Stimulated activated naive CD8-positive, alpha-beta T cell treated with anti-CD3 and anti-CD28 coated beads, Interleukin-15, Interleukin-2, amounts not matched to agents 100 U/mL and 50 U/mL, for 24 hours (primary cell): Measurements from ENCODE around the gene CABP4.
"Not testable (repeated sequence)": the region's sequence is repeated elsewhere in the genome, so short reads cannot be mapped to it uniquely, and the experiment has no call there.

Experiments used
- ATAC-seq: fragments of 150-1000 bp; cut with Tn5 transposase; one replicate; pipeline ENCODE4 v1.10.0; 2021
- DNase-seq: peaks from one replicate; pipeline ENCODE4 v3.0.0; 2021

CABP4 gene

DNA sequence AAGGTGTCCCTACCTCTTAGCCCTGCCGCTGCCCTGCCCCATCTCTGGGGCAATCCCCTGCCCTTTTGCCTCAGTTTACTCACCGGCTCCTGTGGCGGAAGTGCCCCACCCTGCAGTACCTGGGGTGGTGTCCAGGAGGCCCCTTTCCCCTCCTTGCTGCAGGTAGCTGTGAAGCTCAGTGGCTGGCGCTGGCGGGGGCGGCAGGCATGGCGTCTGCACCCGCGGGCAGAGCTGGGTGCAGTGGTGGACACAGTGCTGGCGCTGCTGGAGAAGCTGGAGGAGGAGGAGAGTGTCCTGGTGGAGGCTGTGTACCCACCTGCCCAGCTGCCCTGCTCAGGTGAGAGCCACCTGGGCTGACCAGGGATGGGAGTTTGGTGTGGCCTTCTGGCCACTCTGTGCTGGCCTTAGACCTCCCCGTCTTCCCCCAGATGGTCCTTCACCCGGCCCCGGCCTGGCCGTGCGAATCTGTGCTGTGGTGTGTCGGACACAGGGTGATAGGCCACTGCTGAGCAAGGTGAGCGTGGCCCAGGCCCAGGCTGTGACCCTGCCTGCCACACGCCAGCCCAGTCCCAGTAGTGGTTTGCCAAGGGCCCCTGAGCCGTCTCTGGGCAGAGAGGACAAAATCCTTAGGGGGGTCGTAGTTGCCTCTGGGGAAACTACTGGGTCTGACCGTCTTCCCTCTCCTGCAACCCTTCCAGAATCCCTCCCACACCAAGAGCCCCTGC is 35.7 kb upstream of the CABP4 start:
- no peak for ATAC-seq
- peak; percentile 39 for DNase-seq

DNA sequence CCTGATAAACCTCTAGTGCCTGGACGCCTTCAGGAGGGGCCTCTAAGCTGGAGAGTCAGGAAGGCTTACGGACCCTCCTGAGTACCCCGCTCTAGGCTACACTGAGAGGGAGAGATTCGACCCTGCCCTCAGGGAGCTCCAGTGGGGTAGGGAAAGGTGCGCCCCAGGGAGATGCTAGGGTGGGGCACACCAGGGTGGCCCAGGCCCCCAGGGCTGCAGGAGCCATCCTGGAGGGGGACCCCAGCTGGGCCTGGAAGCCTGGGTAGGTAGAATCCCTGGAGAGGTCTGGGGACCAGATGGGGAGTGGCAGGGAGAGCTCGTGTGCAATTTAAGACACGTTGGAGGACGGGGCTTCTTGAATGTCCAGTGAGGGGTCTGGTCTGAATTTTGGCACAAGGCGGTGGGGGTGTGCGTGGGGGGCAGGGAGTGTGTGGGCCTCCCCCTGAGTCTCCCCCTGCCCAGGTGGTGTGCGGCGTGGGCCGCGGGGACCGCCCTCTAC is 35.0 kb upstream of the CABP4 start:
- ATAC-seq (no peak), DNase-seq (peak; percentile 17)

DNA sequence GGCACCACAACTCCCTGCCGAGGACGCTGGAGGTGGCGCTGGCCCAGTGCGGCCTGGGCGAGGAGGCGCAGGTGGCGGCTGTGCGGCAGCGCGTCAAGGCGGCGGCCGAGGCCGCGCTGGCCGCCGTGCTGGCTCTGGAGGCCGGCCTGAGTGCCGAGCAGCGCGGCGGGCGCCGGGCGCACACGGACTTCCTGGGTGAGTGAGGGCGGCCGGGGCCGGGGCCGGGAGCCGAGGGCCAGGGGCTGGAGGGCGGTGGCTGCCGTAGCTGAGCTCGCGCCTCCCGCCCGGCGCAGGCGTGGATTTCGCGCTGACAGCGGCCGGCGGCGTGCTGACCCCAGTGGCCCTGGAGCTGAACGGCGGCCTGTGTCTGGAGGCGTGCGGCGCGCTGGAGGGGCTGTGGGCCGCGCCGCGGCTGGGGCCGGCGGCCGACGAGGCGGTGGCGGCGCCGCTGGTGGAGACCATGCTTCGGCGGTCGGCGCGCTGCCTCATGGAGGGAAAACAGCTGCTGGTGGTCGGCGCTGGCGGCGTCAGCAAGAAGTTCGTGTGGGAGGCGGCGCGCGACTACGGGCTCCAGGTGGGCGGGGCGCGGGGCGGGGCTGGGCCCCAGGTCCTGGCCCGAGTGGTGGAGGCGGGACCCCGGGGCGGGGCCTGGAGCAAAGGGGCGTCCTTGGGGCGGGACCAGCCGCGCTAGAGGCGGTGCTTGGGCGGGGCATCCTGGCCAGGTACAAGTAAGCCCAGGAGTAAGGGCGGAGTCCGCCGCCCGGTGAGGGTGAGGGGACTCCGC is 34.3 kb upstream of the CABP4 start:
- DNase-seq (peak; percentile 100), ATAC-seq (peak; percentile 91)

DNA sequence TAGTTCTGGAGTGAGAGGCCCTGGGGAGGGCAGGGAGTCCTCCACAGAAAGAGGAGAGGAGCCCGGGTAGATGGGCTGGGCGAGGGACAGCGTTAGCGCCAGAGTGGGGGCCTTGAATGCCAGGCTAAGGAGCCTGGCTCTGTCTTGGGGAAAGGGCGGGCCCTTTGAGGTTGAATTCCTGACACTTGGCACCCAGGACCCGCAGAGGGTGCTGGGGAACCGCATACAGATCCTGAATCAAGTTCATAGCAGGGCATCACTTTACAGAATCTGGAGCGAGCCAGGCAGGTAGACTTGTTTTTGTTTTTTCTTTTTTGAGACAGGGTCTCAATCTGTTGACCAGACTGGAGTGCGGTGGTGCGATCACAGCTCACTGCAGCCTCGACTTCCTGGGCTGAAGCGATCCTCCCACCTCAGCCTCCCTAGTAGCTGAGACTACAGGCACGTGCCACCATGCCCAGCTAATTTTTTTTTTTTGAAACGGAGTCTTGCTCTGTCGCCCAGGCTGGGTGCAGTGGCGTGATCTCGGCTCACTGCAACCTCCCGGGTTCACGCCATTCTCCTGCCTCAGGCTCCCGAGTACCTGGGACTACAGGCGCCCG is 33.6 kb upstream of the CABP4 start:
- no peak for ATAC-seq

DNA sequence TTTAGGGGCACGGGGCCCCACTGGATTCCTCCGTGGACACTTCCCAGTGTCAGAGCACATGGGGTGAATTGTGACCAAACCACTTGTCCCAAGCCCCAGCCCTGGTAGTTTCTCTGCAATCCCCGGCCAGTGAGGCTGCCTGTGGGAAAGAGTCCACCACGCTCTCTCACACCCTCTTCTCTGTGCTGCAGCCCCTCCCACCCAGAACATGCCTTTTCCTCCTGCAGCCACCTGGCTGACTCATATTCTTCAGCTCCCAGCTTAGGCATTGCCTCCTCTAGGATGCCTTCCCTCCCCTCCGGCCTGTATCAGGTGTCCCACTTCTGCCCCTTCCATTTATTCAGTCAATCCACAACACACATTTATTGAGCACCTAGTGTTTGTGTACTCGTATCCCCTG is 32.3 kb upstream of the CABP4 start:
- ATAC-seq (no peak), DNase-seq (no peak)

More for the DNA sequence above, 33.6 kb upstream of the CABP4 start:
- no peak for DNase-seq

DNA sequence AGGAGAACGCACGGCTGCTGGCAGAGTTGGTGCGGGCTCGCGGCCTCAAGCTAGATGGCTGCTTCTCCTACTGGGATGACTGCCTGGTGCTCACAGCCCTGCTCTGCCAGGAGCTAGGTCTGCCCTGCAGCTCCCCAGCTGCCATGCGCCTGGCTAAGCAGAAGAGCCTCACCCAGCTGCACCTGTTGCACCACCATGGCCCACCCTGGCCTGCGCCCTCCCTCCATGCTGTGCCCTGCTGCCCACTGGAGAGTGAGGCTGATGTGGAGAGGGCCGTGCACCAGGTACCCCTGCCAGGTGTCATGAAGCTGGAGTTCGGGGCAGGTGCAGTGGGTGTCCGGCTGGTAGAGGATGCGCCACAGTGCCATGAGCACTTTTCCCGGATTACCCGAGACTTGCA is 31.7 kb upstream of the CABP4 start:
- ATAC-seq = no peak
- no peak for DNase-seq

DNA sequence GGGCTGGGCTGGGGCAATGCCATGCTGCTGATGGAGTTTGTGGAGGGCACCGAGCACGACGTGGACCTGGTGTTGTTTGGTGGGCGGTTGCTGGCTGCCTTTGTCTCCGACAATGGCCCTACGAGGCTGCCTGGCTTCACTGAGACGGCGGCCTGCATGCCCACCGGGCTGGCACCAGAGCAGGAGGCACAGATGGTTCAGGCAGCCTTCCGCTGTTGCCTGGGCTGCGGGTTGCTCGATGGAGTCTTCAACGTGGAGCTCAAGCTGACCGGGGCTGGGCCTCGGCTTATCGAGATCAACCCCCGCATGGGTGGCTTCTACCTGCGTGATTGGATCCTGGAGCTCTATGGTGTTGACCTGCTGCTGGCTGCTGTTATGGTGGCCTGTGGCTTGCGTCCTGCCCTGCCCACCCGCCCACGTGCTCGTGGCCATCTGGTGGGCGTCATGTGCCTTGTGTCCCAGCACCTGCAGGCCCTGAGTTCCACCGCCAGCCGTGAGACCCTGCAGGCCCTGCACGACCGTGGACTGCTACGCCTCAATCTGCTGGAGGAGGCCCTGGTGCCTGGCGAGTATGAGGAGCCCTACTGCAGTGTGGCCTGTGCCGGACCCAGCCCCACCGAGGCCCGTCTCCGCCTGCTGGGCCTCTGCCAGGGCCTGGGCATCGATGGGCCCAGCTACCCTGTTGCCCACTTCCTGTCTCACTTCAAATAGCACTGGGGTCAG is 31.1 kb upstream of the CABP4 start:
- no peak for ATAC-seq

DNA sequence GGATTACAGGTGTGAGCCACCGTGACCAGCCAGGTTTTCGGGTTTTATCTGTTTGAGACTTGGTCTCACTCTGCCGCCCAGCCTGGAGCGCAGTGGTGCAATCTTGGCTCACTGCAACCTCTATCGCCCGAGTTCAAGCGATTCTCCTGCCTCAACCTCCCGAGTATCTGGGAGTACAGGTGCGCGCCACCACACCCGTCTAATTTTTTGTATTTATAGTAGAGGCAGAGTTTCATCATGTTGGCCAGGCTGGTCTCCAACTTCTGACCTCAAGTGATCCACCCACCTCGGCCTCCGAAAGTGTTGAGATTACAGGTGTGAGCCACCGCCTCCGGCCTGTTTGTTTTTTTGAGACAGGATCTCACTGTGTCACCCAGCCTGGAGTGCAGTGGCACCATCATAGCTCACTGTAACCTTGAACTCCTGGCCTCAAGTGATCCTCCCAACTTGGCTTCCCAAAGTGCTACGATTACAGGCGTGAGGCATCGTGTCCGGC is 27.7 kb upstream of the CABP4 start:
- peak; percentile 37 for DNase-seq

More for the DNA sequence above, 31.1 kb upstream of the CABP4 start:
- DNase-seq = no peak

DNA sequence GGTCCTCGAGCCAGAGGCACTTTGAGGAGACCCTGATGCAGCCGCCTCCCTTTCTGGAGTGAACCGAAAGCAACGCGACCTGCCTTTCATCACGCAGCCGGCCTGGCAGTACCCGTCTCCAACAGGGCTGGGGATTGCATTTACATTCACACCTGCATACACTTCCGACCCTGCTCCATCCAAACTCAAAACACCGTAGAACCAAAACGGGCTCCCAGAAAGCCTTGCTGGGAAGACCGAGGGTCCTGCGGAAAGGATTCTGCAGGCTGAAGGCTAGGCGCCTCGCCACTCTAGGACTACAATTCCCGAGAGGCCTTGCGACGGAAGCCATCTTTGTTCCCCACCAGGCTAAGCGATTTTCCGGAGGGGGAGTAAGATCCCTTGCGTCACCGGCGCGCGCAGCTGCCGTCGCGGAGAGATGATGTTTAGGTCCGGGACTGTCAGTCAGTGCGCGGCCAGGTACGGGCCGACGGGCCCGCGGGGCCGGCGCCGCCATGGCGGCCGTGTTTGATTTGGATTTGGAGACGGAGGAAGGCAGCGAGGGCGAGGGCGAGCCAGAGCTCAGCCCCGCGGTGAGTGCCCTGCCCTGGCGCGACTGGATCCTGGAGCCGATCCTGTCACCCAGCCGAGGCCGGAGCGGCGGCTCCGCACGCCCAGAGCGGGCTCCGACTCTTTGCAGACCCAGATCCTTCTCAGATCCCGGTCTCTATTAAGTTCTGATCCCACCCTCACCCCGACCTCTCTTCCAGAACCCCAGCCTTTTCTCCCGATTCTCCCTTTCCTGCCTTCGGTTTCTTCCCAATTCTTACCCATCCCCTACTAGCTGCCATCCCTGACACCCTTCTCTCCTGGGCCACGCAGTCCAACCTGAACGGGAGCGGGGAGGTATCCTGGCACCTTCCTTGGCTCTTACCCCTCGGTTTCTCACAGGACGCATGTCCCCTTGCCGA is 26.8 kb upstream of the CABP4 start, which contains the start of gene RPS6KB2:
TSS of gene RPS6KB2 (plus strand) at position 443 of the 950 bp plus-strand sequence. CDS start at position 495, 52 bp downstream.
- DNase-seq (peak; percentile 100), ATAC-seq (peak; percentile 91)

More for the DNA sequence above, 27.7 kb upstream of the CABP4 start:
- ATAC-seq = not testable (repeated sequence)

DNA sequence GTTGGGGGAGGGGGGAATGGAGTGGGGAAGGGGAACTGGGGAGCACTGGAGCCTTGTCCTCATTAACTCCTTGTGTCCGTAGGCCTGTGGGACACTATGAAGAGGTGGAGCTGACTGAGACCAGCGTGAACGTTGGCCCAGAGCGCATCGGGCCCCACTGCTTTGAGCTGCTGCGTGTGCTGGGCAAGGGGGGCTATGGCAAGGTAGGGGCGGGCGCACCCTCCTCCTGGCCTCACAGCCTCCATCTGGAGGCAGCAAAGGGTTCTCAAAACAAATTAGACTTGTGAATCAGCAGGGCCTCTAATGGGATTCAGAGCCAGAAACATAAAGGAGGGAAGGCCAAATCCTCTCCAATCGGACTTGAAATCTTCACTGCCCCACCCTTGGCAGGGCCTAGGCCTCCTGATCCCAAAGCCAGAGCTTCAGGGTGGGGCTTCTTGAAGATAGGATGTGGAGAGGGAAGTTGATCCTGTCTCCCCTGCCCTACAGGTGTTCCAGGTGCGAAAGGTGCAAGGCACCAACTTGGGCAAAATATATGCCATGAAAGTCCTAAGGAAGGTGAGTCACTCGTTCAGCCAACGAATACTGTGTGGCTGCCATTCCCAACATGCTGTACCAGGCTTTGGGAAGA is 26.0 kb upstream of the CABP4 start:
- ATAC-seq (no peak), DNase-seq (peak; percentile 20)

DNA sequence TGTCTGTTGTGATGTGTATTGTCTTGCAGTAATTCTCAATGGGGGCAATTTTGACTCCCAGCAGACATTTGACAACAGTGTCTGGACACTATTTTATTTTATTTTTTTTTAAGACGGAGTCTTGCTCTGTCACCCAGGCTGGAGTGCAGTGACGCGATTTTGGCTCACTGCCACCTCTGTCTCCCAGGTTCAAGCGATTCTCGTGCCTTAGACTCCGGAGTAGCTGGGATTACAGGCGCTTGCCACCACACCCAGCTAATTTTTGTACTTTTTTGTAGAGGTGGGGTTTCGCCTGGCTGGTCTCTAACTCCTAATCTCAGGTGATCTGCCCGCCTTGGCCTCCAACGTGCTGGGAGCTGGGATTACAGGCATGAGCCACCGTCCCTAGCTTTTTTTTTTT is 25.4 kb upstream of the CABP4 start:
- no peak for ATAC-seq
- DNase-seq = no peak

DNA sequence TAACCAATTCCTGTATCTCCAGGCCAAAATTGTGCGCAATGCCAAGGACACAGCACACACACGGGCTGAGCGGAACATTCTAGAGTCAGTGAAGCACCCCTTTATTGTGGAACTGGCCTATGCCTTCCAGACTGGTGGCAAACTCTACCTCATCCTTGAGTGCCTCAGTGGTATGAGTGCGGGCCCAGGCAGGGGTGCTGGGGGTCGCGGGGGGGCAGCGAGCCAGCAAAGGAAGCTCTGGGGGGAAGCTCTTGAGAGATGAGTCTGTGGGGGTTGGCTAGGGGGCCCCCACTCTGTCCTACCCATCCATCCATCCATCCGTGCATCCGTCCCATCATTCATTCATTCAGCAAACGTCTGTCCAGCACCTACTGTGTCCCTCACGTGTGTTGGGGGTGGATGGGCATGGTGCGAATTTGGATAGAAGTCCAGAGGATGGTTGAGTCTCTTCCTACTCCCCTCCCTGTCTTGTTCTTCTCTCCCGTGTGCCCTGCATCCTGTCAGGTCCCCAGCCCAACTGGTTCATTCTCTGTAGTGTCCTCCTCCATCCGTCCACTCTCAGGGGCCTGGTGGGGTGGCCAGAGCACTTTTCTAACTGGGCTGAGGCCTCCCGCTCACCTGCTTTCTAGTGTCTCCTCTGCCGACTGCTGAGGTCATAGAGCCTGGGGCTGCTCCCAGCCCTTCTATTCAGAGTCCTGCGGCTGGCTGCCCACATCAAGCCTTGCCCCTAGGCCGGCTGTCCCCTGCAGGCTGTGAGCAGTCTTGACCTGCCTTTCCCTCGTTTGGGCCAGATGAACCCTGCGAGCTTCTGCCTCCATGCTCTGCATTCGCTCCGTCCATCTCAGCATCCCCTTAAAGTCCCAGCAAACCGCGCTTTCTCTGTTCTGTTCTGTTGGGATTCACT is 23.6 kb upstream of the CABP4 start:
- ATAC-seq = no peak
- DNase-seq = no peak

DNA sequence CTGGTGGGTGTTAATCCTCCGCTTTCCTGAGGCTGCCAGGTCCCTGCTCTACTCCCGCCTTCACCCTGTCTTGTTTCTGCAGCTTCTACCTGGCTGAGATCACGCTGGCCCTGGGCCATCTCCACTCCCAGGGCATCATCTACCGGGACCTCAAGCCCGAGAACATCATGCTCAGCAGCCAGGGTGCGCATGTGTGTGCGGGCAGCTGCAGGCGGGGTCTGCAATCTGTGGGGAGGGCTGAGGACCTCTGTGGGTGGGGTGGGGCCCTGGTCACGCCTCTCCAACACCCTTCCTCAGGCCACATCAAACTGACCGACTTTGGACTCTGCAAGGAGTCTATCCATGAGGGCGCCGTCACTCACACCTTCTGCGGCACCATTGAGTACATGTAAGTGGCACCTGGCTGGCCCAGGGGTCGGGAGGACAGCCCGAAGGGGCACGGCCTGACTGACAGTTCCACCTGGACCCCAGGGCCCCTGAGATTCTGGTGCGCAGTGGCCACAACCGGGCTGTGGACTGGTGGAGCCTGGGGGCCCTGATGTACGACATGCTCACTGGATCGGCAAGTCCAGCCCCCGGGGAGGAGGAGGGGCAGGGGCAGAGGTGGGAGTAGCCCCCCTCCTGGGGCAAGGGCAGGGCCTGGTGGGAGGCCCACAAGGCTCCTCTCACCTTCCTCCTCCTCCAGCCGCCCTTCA is 22.4 kb upstream of the CABP4 start:
- no peak for DNase-seq
- no peak for ATAC-seq

DNA sequence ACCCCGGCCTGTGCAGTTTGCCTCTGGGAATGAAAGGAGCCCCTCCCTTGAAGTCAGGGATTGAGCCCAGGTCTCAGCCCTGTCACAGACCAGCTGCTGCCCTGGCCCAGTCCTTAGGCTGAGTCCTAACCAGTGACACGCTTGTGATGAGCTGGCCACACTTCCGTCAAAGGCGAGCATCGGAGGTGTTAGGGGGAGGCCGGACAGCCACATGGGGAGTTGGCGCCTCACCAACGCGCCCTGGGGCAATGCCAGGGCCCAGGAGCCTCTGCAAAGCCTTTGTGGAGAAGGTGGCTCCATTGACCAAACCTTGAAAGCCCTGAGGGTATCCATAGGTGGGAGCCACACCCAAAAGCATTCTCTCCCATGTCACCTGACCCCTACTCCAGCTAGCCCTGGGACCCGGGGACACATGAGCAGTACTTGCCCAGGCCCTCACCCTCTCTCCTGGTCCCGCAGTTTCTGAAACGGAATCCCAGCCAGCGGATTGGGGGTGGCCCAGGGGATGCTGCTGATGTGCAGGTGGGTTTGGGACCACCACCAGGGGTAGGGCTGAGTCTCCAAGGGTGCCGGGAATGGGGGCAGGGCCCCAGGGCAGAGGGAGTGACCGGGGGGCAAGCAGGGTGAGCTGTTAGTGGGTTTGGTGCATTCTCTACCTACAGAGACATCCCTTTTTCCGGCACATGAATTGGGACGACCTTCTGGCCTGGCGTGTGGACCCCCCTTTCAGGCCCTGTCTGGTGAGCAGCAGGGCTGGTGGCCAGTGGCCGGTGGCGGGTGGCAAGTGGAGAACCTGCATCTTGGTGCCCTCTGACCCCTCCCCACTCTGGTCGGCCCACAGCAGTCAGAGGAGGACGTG is 21.4 kb upstream of the CABP4 start:
- ATAC-seq = no peak
- DNase-seq = peak; percentile 42

DNA sequence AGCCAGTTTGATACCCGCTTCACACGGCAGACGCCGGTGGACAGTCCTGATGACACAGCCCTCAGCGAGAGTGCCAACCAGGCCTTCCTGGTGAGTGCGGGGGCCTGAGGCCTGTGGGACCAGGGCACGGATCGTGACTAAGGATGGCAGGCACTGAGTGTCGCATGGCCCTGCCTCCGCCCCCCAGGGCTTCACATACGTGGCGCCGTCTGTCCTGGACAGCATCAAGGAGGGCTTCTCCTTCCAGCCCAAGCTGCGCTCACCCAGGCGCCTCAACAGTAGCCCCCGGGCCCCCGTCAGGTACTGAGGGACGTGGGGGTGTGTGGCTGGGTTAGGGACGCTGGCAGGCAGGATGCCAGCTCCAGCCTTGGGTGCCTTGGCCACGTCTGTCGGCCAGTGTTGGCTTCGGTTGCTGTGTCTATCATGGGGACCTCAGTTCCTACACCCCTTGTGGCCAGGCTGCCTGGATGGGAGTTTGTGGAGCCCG is 20.7 kb upstream of the CABP4 start:
- ATAC-seq = peak; percentile 11
- peak; percentile 59 for DNase-seq

DNA sequence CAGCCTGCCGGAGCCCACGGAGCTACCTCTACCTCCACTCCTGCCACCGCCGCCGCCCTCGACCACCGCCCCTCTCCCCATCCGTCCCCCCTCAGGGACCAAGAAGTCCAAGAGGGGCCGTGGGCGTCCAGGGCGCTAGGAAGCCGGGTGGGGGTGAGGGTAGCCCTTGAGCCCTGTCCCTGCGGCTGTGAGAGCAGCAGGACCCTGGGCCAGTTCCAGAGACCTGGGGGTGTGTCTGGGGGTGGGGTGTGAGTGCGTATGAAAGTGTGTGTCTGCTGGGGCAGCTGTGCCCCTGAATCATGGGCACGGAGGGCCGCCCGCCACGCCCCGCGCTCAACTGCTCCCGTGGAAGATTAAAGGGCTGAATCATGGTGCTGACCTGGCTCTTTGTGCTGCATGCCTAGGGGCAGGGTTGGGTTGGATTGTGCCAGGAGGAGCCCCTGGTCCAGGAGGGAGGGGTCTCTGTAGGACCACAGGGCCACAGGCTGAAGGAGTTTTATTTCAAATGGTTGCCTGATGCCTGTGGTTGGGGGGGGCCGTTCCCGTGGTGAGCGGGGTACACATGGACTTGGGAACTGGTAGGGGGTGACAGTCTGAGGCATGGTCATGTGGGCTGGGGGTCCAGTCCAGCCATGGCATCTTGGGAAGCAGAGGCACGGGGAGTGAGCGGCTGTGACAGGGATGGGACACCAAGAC is 20.0 kb upstream of the CABP4 start:
- ATAC-seq (peak; percentile 6), DNase-seq (peak; percentile 73)
